ENCODE data around the gene TMEM176A.

DNA sequence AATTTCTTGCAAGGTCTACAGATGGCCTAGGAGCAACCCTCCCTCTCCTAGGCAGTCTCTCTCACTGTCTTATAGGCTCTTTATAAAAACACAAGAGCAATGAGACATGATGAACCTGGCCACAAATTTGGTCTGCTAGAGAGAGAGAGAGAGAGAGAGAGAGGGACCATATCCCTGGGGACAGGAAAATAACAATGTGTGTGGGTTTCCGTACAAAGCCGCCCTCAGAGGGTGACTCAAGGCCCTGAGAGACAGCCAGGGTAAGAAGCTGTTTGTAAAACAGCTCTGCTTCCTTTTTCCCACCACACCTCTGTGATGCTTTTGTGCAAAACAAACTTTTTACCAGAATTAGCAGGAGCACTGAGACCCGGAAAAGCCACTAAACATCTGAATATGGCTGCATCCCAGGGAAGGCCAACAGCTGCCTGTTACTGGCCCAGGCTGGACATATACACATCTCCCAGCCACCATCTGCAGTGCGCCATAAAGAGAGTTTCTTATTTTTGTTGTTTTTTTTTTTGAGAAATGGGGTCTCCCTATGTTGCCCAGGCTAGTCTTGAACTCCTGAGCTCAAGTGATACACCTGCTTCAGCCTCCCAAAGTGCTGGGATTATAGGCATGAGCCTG is 45.0 kb upstream of the TMEM176A start:
- TF ChIP-seq, protein P1, sequence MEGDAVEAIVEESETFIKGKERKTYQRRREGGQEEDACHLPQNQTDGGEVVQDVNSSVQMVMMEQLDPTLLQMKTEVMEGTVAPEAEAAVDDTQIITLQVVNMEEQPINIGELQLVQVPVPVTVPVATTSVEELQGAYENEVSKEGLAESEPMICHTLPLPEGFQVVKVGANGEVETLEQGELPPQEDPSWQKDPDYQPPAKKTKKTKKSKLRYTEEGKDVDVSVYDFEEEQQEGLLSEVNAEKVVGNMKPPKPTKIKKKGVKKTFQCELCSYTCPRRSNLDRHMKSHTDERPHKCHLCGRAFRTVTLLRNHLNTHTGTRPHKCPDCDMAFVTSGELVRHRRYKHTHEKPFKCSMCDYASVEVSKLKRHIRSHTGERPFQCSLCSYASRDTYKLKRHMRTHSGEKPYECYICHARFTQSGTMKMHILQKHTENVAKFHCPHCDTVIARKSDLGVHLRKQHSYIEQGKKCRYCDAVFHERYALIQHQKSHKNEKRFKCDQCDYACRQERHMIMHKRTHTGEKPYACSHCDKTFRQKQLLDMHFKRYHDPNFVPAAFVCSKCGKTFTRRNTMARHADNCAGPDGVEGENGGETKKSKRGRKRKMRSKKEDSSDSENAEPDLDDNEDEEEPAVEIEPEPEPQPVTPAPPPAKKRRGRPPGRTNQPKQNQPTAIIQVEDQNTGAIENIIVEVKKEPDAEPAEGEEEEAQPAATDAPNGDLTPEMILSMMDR (conservative IDR thresholded peaks at IDR 0.05 in 1 of 2, IDR thresholded peaks at IDR 0.05 in 1 of 2; ENCODE audit: low read depth in 1 of 2, low read length in 2 of 2), result no peak
- TF ChIP-seq EZH2 (IDR thresholded peaks at IDR 0.05; ENCODE audit: low read length, missing control alignments), result no peak
